ENCODE results near the gene IRAK1.

DNA sequence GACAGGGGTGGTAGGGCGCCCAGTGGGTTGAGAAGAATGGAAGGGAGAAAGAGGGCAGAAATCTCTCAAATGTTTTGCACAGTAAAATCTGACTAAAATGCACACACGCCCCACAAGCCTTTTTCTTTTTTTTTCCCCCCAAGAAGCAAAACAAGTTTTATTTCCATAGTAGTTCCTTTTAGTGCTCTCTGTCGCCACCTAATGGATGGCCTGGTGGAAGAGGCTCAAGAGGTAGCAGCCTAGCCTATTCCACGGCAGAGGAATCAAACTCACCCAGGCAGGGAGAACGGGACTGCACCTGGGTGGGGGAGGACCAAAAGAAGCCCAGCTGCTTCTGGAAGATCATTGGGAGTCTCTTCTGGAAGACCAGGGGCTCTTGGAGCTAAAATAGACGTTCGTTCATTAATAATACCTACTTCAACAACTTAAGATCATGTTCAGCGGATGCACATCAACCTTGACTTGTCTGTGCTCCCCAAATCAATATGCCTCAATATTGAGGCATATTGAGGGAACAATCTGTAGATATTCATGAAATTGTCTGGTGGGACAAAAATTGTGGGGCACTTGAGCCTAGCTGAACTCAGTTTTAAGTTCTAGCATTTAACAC is 31.6 kb upstream of the IRAK1 start:
- TF ChIP-seq, protein P1, sequence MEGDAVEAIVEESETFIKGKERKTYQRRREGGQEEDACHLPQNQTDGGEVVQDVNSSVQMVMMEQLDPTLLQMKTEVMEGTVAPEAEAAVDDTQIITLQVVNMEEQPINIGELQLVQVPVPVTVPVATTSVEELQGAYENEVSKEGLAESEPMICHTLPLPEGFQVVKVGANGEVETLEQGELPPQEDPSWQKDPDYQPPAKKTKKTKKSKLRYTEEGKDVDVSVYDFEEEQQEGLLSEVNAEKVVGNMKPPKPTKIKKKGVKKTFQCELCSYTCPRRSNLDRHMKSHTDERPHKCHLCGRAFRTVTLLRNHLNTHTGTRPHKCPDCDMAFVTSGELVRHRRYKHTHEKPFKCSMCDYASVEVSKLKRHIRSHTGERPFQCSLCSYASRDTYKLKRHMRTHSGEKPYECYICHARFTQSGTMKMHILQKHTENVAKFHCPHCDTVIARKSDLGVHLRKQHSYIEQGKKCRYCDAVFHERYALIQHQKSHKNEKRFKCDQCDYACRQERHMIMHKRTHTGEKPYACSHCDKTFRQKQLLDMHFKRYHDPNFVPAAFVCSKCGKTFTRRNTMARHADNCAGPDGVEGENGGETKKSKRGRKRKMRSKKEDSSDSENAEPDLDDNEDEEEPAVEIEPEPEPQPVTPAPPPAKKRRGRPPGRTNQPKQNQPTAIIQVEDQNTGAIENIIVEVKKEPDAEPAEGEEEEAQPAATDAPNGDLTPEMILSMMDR (IDR thresholded peaks at IDR 0.05), result peak; percentile 38 to 63 (median 54)
- TF ChIP-seq POLR2A (IDR thresholded peaks at IDR 0.05), result no peak

Measured in body of pancreas (tissue), 4 donors.